Naive B cell (primary cell): ENCODE data around the gene MRPL40. TPM values are rescaled to one million over a fixed set of nuclear protein-coding genes. Genes with fewer than 3 reads are reported as not detected.

Experiments used
- ATAC-seq, 2 donors: fragments of 150-1000 bp; cut with Tn5 transposase; 2 replicates each; pipeline ENCODE4 v1.10.0; 2021; ENCODE audit warnings: low read depth in 2 of 2, mild to moderate bottlenecking in 2 of 2, moderate library complexity in 2 of 2
- DNase-seq: peaks from one replicate; pipeline ENCODE4 v3.0.0; 2022
- H3K27ac Mint-ChIP-seq, 6 donors: one replicate each; pipeline ENCODE4 v1.8.0; 2020 to 2022; ENCODE audit warnings: mild to moderate bottlenecking in 6 of 6, mixed read lengths in 6 of 6, moderate library complexity in 5 of 6, inconsistent platforms in 2 of 6
- H3K27me3 Mint-ChIP-seq, 3 donors: one replicate each; pipeline ENCODE4 v1.8.0; 2021 to 2022; ENCODE audit warnings: mixed read lengths in 3 of 3, mild to moderate bottlenecking in 1 of 3
- H3K36me3 Mint-ChIP-seq, 2 donors: one replicate each; pipeline ENCODE4 v1.8.0; 2020 to 2022; ENCODE audit warnings: mixed read lengths in 2 of 2, inconsistent platforms in 1 of 2, mild to moderate bottlenecking in 1 of 2
- H3K4me1 Mint-ChIP-seq, 3 donors: one replicate each; pipeline ENCODE4 v1.8.0; 2020 to 2022; ENCODE audit warnings: mixed read lengths in 3 of 3, inconsistent platforms in 1 of 3, mild to moderate bottlenecking in 1 of 3, moderate library complexity in 1 of 3
- H3K4me3 Mint-ChIP-seq, 8 donors: one replicate each; pipeline ENCODE4 v1.8.0; 2020 to 2022; ENCODE audit warnings: mild to moderate bottlenecking in 8 of 8, mixed read lengths in 8 of 8, moderate library complexity in 8 of 8, inconsistent platforms in 2 of 8
- H3K9me3 Mint-ChIP-seq, 7 donors: one replicate each; pipeline ENCODE4 v1.8.0; 2020 to 2022; ENCODE audit warnings: mixed read lengths in 7 of 7, mild to moderate bottlenecking in 5 of 7, inconsistent platforms in 2 of 7, moderate library complexity in 1 of 7
- polyA plus RNA-seq, 6 donors: library from polyadenylated mRNA; unstranded; fragments of 300-500 nt; fragmentation: Illumina TruSeq; gene quantifications; one replicate each; pipeline ENCODE4 v1.2.3, GENCODE V29; 2021; ENCODE audit warnings: low read depth in 6 of 6

Gene MRPL40
- polyA plus RNA-seq, 6 donors from 2014 or later: 63.5 to 92.0 (median 77.7) TPM

DNA sequence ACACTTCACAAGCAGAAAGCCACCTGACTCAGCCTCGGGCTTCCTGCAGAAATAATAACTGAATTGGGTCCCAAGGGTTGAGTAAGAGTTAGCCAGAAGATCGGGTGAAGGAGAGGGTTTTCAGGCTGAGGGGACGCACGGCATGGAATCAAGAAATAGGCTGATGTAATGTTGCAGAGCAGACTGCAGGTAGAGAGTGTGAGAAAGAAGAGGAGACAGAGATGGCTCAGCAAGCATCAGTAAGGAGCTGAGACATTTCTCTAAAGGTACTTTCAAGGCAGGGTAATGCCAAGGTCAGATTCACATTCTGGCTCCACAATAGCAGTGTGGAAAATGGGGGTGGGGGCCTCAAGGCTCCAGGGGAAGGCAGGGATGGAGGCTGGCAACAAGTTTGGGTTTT lies 19.4 kb upstream of the MRPL40 start:
- H3K36me3 Mint-ChIP-seq: peaks cover 0 to 7% of the 10 kb centered on the region in 2 donors
- ATAC-seq (no peak), DNase-seq (no peak)
- H3K27me3 Mint-ChIP-seq: no peaks in the 10 kb centered on the region
- H3K4me1 Mint-ChIP-seq: peaks cover 16 to 39% (median 30%) of the 10 kb centered on the region in 3 donors
- no peak overlapping the region for H3K4me3 Mint-ChIP-seq
- no peak overlapping the region for H3K27ac Mint-ChIP-seq
- peaks cover 0 to 2% (median 0%) of the 10 kb centered on the region in 7 donors for H3K9me3 Mint-ChIP-seq

DNA sequence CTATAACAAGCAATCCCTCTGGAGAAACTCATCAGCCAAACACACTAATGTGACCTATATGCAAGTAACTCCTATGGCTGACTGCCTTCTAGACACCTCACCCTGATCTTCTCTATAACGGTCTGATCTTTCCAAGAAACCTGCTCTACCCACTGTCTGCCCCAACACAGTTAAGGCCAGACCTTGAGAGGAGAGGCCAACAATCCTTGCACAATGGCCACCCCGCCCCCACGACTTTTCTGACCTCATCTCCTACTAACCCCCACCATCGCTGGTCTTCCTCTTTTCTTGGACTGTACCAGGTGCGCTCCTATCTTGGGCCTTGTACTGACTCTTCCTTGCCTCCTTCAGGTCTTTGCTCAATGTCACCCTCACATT lies 13.3 kb upstream of the MRPL40 start:
- no peak for DNase-seq
- Mint-ChIP-seq H3K27ac (peak overlapping the region; percentile 30 to 80 (median 64)), H3K4me3 (no peak overlapping the region), H3K36me3 (no peaks in the 10 kb centered on the region), H3K27me3 (no peaks in the 10 kb centered on the region), H3K4me1 (peaks cover 45 to 58% (median 56%) of the 10 kb centered on the region in 3 donors), H3K9me3 (peaks cover 0 to 4% (median 0%) of the 10 kb centered on the region in 7 donors)
- peak; percentile 67 to 76 for ATAC-seq

DNA sequence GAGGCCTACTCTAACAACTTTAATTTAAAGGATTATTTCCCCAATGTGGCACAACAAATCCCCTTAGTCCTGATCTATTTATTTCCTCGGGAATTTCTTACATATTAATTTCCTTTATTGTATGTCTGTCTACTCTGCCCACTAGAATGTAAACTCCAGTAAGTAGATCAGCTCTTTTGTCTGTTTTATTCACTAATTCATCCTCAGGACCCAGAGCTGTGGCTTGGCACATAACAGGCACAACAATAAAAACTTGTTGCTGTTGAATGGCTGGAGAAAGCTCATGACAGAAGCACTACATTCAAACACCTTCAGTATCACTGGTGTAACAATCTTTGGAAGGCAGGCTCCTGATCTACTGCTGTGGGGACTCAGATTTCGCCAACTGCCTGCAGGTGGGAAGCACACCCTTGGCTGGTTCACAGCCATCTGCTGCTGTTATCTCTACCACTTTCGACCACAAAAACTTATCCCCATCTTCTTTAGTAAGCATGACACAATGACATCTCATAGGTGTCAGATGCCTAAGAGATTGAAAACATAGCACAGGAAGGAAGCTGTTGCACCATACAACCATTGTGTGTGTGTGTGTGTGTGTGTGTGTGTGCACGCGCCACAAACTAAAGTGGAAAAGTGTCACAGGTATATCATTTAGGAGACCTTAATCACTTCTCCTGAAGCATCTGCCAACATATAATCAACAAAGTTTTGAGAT lies 12.7 kb upstream of the MRPL40 start:
- Mint-ChIP-seq H3K36me3 (no peaks in the 10 kb centered on the region), H3K4me3 (no peak overlapping the region), H3K9me3 (peaks cover 0 to 4% (median 0%) of the 10 kb centered on the region in 7 donors), H3K27me3 (no peaks in the 10 kb centered on the region), H3K27ac (peak overlapping the region in 5 of 6 donors; percentile 44 to 80 (median 74)), H3K4me1 (peaks cover 43 to 62% (median 54%) of the 10 kb centered on the region in 3 donors)
- DNase-seq (no peak), ATAC-seq (peak; percentile 52 to 63)

DNA sequence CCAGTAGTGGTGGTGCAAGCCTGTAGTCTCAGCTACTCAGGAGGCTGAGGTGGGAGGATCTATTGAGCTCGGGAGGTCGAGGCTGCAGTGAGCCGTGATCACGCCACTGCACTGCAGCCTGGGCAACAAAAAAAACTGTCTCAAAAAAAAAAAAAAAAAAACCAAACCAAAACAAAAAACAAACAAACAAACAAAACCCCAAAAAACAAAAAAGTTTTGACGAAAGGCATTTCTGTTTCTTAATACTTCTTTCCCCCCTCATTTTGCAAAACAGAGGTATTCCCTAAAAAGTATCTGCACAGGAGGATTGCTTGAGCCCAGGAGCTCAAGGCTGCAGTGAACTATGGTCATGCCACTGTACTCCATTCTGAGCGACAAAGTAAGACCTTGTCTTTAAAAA lies 12.0 kb upstream of the MRPL40 start:
- ATAC-seq (no peak), DNase-seq (no peak)
- Mint-ChIP-seq H3K36me3 (no peaks in the 10 kb centered on the region), H3K9me3 (peaks cover 0 to 4% (median 0%) of the 10 kb centered on the region in 7 donors), H3K4me1 (peaks cover 43 to 63% (median 54%) of the 10 kb centered on the region in 3 donors), H3K27me3 (no peaks in the 10 kb centered on the region), H3K27ac (peak overlapping the region in 4 of 6 donors; percentile 21 to 80 (median 48)), H3K4me3 (no peak overlapping the region)

DNA sequence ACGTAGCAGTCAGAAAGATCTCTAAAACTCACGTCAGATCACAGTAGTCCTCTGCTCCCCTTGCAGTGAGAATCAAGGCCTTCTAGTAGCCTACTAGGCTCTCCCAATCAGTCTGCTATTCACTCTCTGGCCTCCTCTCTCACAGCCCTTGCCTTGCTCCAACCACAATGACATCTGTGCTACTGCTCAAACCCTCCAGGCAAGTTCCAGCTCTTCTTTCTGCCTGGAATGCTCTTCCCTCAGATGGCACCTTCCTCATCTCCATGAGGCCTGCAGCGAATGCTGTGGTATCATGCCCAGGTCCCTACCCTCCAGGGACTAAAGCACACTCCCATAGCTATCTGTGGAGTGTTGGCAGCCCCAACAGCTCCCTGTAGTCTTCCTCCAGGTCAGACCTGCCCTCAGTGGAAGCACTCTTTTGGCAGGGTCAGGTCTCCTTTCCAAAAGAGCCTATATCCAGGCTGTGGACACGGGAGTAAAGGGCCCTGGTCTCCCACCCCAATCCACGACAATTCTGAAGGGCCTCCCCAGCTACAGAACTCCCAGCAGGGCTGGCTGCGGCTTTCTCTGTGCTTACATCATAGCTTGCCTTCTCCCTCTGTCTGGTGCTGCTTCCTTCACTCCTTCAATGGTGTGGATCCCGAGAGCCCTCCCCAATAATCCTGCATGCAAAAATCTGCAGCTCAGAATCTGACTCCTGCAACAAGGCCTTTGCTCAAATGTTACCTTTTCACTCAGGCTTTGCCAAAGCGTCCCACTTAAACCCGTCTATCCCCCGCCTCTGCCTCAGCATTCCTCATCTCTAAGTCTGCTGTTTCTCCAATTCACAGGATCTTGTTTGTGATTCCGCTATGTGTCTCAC lies 9.7 kb upstream of the MRPL40 start:
- peak overlapping the region in 4 of 6 donors; percentile 8 to 92 (median 40) for H3K27ac Mint-ChIP-seq
- peak overlapping the region in 1 of 8 donors; percentile 4 for H3K4me3 Mint-ChIP-seq
- H3K27me3 Mint-ChIP-seq: no peaks in the 10 kb centered on the region
- ATAC-seq (no peak), DNase-seq (no peak)
- H3K36me3 Mint-ChIP-seq: no peaks in the 10 kb centered on the region
- H3K4me1 Mint-ChIP-seq: peaks cover 56 to 70% (median 62%) of the 10 kb centered on the region in 3 donors
- H3K9me3 Mint-ChIP-seq: peaks cover 0 to 4% (median 0%) of the 10 kb centered on the region in 7 donors

DNA sequence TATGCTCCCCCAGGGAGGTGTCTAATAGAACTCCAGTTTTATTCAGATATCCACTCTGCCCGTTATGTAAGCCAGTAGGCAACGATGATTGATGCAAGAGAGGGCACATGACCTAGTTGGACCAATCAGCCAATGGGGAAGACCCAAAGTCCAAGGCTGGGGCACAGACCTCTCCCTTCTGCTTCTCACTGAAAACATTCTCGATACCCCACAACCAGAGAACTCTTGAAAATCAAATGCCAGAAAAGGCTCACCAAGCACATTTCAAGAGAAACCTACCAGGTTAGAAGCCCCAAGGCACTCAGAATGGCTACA lies 8.2 kb upstream of the MRPL40 start:
- H3K4me3 Mint-ChIP-seq: no peak overlapping the region

DNA sequence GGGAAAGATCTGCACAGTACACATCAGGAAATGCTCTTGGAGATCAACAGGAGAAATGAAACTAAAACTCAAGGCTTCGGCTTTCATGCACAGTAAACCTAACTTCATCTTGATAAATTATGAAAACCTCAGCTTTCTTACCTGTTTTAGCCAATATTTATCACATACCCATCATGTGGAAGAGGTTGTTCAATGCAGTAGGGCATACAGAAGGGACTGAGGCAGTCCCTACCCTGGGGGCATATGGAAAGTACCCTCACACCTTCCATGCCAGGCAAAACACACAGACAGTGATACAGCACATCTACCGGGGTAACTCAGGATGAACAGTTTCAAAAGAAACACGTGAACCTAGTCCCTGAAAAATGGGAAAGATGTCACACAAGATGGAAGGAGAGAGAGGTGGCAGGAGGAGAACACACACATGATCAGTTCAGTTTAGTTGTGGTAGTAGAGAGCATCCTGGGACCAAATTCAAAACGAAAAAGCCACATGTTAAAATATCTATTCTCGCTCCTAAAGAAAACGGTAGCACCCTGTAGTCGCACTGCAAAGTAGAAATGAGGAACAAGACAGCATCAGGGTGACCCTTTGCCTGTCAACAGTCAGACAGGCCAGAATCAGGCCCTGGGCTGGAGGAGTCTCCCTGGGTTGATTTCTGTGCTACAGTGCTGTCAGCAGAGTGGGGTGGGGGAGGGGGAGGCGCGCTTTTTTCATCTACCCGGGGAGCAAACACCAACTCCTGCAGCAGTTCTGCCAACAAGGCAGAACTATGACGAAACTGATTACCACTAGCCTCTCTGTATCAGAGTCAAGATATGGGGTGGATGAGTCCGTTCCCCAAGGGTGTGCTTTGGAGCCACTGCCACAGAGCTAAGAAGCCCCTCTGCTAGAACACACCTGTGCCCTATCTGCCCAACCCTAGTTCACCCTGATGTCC lies 2.1 kb upstream of the MRPL40 start:
- ATAC-seq: no peak
- Mint-ChIP-seq H3K27ac (peak overlapping the region; percentile 51 to 94 (median 92)), H3K4me3 (peak overlapping the region; percentile 84 to 100 (median 90)), H3K9me3 (no peaks in the 10 kb centered on the region), H3K27me3 (no peaks in the 10 kb centered on the region), H3K4me1 (peaks cover 34 to 74% (median 57%) of the 10 kb centered on the region in 3 donors), H3K36me3 (no peaks in the 10 kb centered on the region)
- peak; percentile 22 for DNase-seq

More for the DNA sequence above, 8.2 kb upstream of the MRPL40 start:
- Mint-ChIP-seq H3K9me3 (no peaks in the 10 kb centered on the region), H3K36me3 (no peaks in the 10 kb centered on the region), H3K27me3 (no peaks in the 10 kb centered on the region), H3K27ac (peak overlapping the region in 1 of 6 donors; percentile 24), H3K4me1 (peaks cover 51 to 77% (median 58%) of the 10 kb centered on the region in 3 donors)
- no peak for ATAC-seq
- DNase-seq: no peak

DNA sequence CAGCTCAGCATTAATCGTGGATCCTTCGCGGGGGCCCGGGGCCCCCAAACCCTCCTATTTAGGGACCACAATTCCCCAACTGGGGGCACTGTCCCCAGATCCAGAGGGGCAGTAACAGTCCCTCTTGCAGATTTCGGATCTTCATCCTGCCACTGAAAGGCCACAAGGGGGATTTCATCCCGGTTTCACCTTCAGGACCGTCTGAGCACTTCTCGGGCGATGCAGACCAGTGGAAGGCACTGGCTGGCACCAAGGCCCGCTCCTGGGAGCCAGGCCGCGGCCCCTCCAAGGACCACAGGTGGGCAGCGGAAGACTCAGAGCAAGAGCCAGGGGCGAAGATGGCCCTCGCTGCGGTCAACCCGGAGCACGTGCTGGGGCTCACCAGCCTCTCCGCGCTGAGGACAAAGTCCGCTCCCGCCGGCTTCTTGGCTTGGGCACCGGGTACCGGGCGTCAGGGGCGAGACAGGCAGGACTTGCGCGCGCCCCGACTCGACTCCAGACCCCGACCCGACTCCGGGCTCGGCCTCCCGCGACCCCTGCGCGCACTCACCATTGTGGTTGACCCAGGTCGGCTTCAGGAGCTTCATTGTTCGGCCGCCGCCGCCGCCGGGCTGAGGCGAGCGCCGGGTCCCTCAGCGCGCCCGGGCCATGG lies 1.3 kb upstream of the MRPL40 start:
- peak overlapping the region; percentile 84 to 100 (median 90) for H3K4me3 Mint-ChIP-seq
- H3K27ac Mint-ChIP-seq: peak overlapping the region; percentile 51 to 94 (median 92)
- DNase-seq (peak; percentile 10), ATAC-seq (peak in 1 of 2 donors; percentile 0)
- H3K9me3 Mint-ChIP-seq: no peaks in the 10 kb centered on the region
- no peaks in the 10 kb centered on the region for H3K27me3 Mint-ChIP-seq
- H3K4me1 Mint-ChIP-seq: peaks cover 36 to 75% (median 60%) of the 10 kb centered on the region in 3 donors
- no peaks in the 10 kb centered on the region for H3K36me3 Mint-ChIP-seq

DNA sequence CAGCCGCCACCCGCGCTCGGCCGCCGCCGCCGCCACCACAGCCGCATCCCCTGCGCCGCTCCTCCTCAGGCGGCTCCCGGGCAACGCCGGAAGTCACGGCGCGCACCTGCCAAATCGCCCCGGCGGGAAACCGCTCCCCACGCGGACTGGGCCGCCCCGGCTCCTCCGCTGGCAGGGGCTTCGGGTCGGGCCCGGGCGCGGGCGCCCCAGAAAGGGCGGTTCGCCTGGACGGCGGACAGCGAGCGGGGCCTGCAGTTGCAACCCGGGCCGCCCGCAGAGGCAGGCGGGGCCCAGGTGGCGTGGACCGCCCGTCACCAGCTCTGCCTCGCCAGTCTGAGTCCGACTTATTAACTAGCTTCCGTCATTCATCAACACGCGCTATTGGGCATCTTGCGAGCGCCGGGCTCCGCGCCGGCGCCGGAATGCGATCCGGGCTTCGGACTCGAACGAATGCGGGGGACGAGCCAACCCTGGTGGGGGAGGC lies 654 bp upstream of the MRPL40 start, which contains the start of gene HIRA:
TSS of gene HIRA (minus strand) at position 85 of the 484 bp plus-strand sequence. CDS start 257 bp downstream, outside the sequence.
- Mint-ChIP-seq H3K27ac (peak within 1 kb of the TSS; percentile 92 to 98 (median 96)), H3K27me3 (no peaks in the 10 kb centered on the region), H3K36me3 (no peaks in the 10 kb centered on the region), H3K4me1 (peaks cover 32 to 72% (median 56%) of the 10 kb centered on the region in 3 donors), H3K9me3 (no peaks in the 10 kb centered on the region), H3K4me3 (peak within 1 kb of the TSS; percentile 89 to 100 (median 94))
- peak; percentile 60 to 65 for ATAC-seq
- peak; percentile 86 for DNase-seq

DNA sequence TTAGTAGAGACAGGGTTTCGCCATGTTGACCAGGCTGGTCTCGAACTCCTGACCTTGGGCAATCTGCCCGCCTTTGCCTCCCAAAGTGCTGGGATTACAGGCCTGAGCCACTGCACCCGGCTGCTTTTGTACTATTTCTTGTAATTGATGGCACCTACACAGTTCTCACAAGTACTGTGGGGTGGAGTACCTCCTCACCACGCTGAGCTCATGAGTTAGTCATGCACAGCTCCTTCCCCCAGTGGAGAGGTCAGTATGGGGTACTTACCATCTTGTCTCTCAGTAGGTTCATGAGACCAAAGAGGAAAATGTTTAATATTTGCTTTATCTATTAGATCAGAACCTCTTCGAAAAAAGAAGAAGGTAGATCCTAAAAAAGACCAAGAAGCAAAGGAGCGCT lies 2.1 kb downstream of the MRPL40 start:
- H3K4me1 Mint-ChIP-seq: peaks cover 34 to 57% (median 50%) of the 10 kb centered on the region in 3 donors

DNA sequence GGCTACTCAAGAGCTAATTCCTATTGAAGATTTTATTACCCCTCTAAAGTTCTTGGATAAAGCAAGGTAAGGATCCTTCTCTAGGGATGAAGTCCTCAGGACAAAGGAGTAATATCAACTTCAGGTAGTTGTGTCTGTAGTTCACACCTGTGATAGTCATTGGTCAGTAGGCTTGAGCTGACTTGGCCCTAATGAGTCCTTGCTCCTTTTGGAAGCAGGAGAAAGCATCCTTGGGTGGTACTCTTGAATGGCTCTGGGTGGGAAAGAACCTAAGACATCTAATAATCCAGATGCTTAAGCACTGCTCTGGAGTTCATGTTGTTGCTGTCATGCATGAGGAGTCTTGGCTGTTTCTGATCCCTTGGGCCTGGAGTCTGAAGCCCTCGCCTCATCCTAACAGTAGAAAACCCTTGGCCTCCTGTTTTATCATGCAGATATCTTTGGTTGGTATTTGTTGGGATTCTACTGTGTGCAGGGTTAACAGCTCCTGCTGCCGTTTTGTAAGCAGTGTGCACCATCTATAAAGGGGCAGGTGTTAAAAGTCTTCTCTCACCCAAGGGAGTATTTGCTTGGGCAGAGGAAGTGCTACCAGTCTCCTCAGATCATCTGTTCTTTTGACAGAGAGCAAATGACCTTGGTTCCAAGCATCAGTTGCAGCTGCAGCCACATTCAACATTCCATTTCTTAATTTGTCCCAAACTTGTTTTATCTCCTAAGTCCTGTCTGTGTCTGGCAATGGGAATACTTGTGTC lies 2.7 kb downstream of the MRPL40 start:
- DNase-seq: no peak
- Mint-ChIP-seq H3K36me3 (no peaks in the 10 kb centered on the region), H3K4me3 (peak overlapping the region in 6 of 8 donors; percentile 65 to 100 (median 82))

More for the DNA sequence above, 2.1 kb downstream of the MRPL40 start:
- peak overlapping the region; percentile 55 to 100 (median 72) for H3K4me3 Mint-ChIP-seq
- no peaks in the 10 kb centered on the region for H3K36me3 Mint-ChIP-seq
- H3K27me3 Mint-ChIP-seq: no peaks in the 10 kb centered on the region
- no peaks in the 10 kb centered on the region for H3K9me3 Mint-ChIP-seq
- peak overlapping the region; percentile 88 to 96 (median 94) for H3K27ac Mint-ChIP-seq
- DNase-seq: no peak
- ATAC-seq: no peak

More for the DNA sequence above, 2.7 kb downstream of the MRPL40 start:
- Mint-ChIP-seq H3K9me3 (no peaks in the 10 kb centered on the region), H3K4me1 (peaks cover 28 to 51% (median 44%) of the 10 kb centered on the region in 3 donors), H3K27ac (peak overlapping the region; percentile 9 to 96 (median 94)), H3K27me3 (no peaks in the 10 kb centered on the region)
- no peak for ATAC-seq
